GM21576 (cell line): ENCODE measurements around the gene TXN.
"Not testable (repeated sequence)": the region's sequence is repeated elsewhere in the genome, so short reads cannot be mapped to it uniquely, and the experiment has no call there.

Source experiments
- ATAC-seq: cut with Tn5 transposase; IDR thresholded peaks from one replicate; pipeline ENCODE4 v1.9.1; 2021; ENCODE audit warnings: mild to moderate bottlenecking, moderate library complexity; ENCODE audit not compliant: unreplicated experiment

Gene TXN

DNA sequence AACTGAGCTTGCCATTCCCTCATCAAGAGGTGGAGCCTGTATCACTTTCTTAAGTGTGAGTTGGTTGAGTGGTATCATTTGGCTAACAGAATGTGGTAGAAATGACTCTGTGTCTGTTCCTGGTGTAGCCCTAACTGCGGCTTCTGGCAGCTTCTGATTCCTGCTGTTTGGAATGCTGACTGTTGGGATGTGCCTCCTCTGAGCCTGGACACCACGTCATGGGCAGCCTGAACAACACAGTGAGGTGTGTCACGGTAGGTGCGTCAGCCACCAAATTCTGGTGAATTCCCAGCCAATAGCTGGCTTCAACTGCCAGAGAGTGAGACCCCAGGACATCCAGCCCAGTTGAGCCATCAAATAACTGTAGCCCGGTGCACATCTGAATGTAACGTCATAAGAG, 42.2 kb downstream of the TXN start:
- ATAC-seq: no peak

DNA sequence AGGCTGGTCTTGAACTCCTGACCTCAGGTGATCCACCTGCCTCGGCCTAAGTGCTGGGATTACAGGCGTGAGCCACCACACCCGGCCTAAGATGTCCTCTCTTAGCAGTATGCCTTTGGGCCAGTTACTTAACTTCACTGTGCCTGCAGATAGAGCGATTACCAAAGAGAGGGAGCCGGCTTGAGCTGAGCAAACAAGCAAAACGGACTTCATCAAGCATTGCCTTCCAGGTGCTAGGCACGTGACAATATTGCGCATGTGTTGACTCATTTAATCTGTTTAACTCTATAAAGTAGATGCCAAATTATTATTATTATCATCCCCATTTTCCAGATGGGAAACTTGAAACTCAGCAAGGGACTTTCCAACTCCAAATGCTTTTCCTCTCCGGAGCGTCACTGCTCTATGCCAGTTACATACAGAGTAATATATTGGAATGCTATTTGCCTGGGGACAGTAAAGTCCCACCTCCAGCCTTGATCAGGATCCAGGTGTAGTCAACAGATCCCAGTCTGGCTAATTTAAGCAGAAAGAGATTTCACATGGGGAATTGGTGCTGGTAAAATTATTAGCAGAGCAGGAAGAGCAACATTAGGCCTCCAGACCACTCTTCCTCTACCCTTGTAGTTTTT, 42.8 kb downstream of the TXN start:
- no peak for ATAC-seq

DNA sequence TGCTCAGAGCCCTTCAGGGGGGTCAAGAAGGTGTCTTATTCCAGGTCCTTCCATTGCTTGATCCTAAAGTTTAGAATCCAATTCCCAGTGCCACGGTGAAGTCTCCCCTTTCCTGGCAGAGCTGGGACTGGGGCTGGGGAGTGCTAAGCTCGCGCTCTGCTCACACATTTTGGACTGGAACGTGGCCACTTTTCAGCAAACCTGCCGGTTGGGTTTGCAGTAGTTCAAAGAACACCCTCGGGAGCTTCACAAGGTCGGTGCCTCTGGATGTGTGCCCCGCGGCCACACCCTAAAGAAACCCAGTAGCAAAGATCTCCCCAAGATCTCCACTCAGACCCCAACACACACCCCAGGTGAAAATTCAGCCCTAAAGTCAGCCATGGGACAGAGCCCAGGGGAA, 48.3 kb downstream of the TXN start, which contains the start of gene C9orf152:
C9orf152 (minus strand) TSS at position 129 of the 400 bp plus-strand sequence. CDS start 580 bp downstream, outside the sequence.
- no peak for ATAC-seq

DNA sequence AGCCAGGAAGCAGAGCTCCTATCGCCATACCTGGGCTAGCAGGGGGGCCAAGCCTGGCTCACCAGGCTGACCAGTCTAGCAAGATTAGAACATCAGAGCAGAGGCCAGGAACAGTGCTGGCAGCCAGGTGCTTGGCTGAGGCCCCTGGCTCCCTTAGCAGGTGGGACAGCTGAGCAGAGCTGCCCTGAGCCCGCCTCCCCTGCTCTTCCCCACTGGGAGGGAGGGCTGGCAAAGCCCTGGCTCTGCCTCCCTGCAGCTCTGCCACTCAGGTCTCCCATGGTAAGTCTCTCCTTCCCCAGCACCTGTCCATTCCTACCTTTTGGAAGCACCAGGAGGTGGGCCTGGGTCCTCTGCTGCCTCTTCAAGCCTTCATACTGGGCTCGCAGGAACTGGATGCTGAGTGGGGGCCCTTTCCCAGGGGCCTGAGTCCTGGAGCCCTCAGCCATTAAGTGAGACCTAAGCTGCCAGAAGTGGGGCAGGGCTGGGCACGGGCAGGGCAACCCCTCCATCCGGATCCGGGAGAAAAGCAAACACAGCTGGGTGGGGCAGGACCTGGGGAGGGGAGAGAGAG, 49.2 kb downstream of the TXN start:
- no peak for ATAC-seq

DNA sequence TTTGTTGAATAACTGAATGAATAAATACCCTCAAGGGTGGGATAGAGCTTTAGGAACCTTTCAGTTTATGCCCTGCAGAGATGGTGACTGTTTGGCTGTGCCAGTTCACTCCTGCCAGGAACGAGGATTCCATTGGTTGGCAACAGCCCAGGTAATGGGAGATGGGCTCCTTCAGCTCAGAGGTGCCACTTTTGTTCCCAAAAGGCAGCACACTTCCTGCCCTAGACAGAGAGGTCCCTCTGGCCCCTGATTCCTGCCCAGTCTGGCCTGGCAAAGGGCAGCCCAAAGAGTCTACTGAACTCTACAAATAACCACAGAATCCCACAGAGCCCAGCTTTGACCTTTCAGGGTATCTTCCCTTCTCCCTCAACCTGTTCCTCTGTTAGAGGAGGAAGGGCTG, 49.9 kb downstream of the TXN start:
- no peak for ATAC-seq

DNA sequence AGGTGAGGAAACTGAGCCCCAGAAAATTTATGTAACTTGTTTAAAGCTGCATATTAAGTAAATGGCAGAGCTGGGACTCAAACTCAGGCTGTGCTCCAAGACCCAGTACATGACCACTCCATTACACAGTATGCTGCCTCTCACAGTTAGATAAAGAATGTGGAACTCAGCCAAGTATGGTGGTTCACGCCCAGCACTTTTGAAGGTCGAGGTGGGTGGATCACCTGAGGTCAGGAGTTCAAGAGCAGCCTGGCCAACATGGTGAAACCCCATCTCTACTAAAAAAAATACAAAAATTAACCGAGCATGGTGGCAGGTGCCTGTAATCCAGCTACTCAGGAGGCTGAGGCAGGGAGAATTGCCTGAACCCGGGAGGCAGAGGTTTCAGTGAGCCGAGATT, 50.7 kb downstream of the TXN start:
- ATAC-seq: not testable (repeated sequence)

DNA sequence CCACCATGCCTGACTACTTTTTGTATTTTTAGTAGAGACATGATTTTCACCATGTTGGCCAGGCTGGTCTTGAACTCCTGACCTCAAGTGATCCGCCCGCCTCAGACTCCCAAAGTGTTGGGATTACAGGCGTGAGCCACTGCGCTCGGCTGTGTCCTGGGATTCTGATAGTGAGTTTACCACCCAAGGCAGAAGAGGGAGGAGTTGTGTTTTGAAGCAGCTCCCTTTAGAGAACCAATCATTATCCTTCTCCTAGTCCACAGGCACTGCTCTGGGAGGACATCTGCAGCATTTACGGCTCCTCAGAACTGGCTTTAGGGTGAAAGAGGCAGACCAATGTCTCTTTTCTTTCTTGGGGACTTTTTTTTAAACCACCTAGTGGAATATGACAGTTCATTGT, 54.1 kb downstream of the TXN start:
- ATAC-seq: no peak

DNA sequence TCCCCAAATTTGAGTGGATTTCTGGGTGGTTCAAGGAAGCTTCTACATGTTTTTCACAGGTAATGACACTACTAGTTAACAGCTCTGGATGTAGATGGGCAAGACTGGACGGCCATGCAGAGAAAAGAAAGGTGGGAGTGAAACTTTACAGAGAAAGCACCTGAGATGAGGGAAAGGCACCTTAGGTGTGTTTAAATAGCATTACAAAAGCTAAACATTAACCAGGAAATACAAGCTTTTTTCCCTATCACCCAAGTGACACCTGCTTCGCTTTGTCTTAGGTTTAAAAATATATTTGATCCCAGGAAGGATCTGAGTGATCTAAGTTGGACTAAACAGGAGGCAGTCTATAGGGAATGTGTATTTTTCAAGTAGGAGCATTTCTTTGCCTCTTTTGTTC, 56.7 kb downstream of the TXN start:
- no peak for ATAC-seq

DNA sequence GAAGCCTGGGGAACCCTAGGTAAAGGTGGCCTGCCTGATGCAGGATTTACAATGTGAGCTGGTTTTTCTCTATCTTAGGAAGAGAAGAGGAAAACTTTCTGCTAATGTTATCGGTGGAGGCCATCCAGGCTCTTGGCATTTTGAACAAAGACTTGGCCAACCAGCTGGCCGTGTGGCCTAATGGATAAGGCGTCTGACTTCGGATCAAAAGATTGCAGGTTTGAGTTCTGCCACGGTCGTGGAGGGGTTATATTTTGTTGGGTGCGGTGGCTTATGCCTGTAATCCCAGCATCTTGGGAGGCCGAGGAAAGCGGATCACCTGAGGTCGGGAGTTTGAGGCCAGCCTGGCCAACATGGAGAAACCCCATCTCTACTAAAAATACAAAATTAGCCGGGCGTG, 58.0 kb downstream of the TXN start:
- ATAC-seq: no peak

DNA sequence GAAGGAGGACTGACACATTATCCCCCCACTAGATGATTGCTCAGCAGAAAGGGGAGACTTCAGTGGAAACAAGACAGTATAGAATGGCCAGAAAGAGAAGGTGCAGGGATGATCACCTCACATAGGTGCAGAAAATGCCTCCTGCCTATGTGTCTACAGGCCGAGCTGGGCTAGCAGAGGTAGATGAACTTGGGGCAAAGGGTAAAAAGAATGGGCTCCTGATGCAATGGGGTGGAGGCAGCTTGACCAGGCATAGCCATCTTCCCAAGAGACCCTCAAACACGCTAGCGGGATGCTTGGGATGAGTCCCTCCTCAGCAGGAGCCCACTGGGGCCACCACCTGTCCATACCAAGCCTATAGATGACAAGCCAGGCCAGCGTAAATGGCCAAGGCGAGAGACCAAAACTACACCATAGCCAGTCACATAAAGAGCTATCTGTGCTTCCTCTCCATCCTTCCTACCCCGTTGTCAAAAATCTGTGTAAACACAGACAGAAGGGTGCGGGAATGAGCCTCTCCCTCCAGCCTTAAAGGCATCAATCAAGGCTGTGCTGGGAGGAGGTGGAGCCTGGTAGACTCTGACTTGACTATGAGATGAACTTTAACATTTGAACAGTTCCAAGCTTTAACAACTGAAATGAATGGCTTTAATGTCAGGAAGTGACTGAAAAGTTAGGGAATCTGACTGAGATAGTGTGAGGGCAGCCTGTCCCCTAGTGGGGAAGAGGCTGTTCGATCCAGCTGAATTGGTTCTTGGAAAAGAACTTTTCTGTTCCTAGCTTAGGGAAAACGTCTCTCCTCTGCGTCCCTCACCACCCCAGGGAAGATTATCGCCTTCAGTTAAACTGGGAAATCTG, 58.7 kb downstream of the TXN start:
- no peak for ATAC-seq

DNA sequence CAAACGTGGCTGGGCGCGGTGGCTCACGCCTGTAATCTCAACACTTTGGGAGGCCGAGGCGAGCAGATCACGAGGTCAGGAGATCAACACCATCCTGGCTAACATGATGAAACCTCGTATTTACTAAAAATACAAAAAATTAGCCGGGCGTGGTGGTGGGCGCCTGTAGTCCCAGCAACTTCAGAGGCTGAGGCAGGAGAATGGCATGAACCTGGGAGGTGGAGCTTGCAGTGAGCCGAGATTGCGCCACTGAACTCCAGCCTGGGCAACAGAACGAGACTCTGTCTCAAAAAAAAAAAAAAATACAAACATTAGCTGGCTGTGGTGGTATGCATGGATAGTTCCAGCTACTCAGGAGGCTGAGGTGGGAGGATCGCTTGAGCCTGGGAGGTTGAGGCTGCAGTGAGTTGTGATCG, 60.2 kb downstream of the TXN start:
- ATAC-seq: not testable (repeated sequence)
